ENCODE results near the gene SULT1B1. TPM values are rescaled to one million over a fixed set of nuclear protein-coding genes. Genes with fewer than 3 reads are reported as not detected.

Gene SULT1B1
- total and polyA plus RNA-seq, 2 of the 8 experiments (the other 6 are each of a cell fraction or from before 2014, with no cell fraction given) = not detected

- TF ChIP-seq JUN (IDR thresholded peaks at IDR 0.05; ENCODE audit: low read depth, low read length) (no peak), SP4 (IDR thresholded peaks at IDR 0.05; ENCODE audit: low read length) (no peak), RFX5 (IDR thresholded peaks at IDR 0.05; ENCODE audit: borderline replicate concordance, low read depth, low read length) (no peak)
Observed at GRCh38 chr4:69727926-69728325, 32.5 kb downstream of the SULT1B1 start (continued).
